ENCODE measurements around the gene PTPRT. TPM values are rescaled to one million over a fixed set of nuclear protein-coding genes. Genes with fewer than 3 reads are reported as not detected.
"Not testable (repeated sequence)": the region's sequence is repeated elsewhere in the genome, so short reads cannot be mapped to it uniquely, and the experiment has no call there.

Gene PTPRT
- polyA plus RNA-seq, 2 of the 4 experiments (the other 2 are of a cell fraction) = not detected

- TF ChIP-seq FOSB (CRISPR knock-in tag; IDR thresholded peaks at IDR 0.05) = no peak
Observed at GRCh38 chr20:42915081-42915480, 274.6 kb downstream of the PTPRT start (continued).

GRCh38 chr20:42914302-42914701, 275.4 kb downstream of the PTPRT start:
- TF ChIP-seq MAFK (IDR thresholded peaks at IDR 0.05; ENCODE audit: partially characterized antibody) (peak; percentile 16), RFX5 (IDR thresholded peaks at IDR 0.05) (no peak)
- H3K4me2 ChIP-seq = no peak overlapping the region
- ATAC-seq (no peak), FAIRE-seq (no peak), DNase-seq (ENCODE audit: low read depth in 1 of 2, low spot score in 1 of 2) (no peak)
- H3K4me1 ChIP-seq = no peaks in the 10 kb centered on the region
- WGBS (ENCODE audit: missing lambda C conversion rate) = 4% methylated on average over 5 of the region's 5 CpGs
- H3K4me3 ChIP-seq = no peak overlapping the region
- ChIA-PET CTCF (no interaction called here), POLR2A (no interaction called here)
- no peak overlapping the region for H3K27ac ChIP-seq
- H3K9me3 ChIP-seq = no peaks in the 10 kb centered on the region

GRCh38 chr20:42910808-42911207, 278.9 kb downstream of the PTPRT start:
- H3K4me2 ChIP-seq; H3K4me3 ChIP-seq; H3K27ac ChIP-seq; DNase-seq (ENCODE audit: low read depth in 1 of 2, low spot score in 1 of 2); FAIRE-seq; POLR2A ChIA-PET; CTCF ChIA-PET; H3K4me1 ChIP-seq; ATAC-seq; H3K9me3 ChIP-seq: not testable (repeated sequence)
- 0% methylated on average over 2 of the region's 2 CpGs for WGBS (ENCODE audit: missing lambda C conversion rate)

- Histone ChIP-seq H3K27ac (no peak overlapping the region), H3K9me3 (no peaks in the 10 kb centered on the region), H3K4me3 (no peak overlapping the region), H3K4me2 (no peak overlapping the region), H3K4me1 (no peaks in the 10 kb centered on the region)
- ChIA-PET POLR2A (no interaction called here), CTCF (no interaction called here)
- ATAC-seq (no peak), FAIRE-seq (no peak), DNase-seq (ENCODE audit: low read depth in 1 of 2, low spot score in 1 of 2) (no peak)
- no peak for TF ChIP-seq HOXB13 (CRISPR knock-in tag; IDR thresholded peaks at IDR 0.05; ENCODE audit: low read depth)
- no peak for TF ChIP-seq CBX8 (IDR thresholded peaks at IDR 0.05)
- no peak for TF ChIP-seq CBX2 (IDR thresholded peaks at IDR 0.05; ENCODE audit: borderline replicate concordance, low read depth)
- no peak for TF ChIP-seq HEYL (CRISPR knock-in tag; IDR thresholded peaks at IDR 0.05)
- TF ChIP-seq CTCF (IDR thresholded peaks at IDR 0.05) = no peak
- TF ChIP-seq POLR2A (IDR thresholded peaks at IDR 0.05; ENCODE audit: low read length) = no peak
- TF ChIP-seq HMGXB4 (CRISPR knock-in tag; IDR thresholded peaks at IDR 0.05; ENCODE audit: borderline replicate concordance) = no peak
- TF ChIP-seq EHF (CRISPR knock-in tag; IDR thresholded peaks at IDR 0.05) = no peak
- no peak for TF ChIP-seq RAD21 (conservative IDR thresholded peaks at IDR 0.05 in 1 of 2, IDR thresholded peaks at IDR 0.05 in 1 of 2)
- TF ChIP-seq ELK1 (IDR thresholded peaks at IDR 0.05; ENCODE audit: low read depth, low read length) = no peak
- TF ChIP-seq RCOR1 (IDR thresholded peaks at IDR 0.05; ENCODE audit: low read depth, low read length) = no peak
- TF ChIP-seq FOSL2 (IDR thresholded peaks at IDR 0.05) = no peak
- no peak for TF ChIP-seq FOSL2 (CRISPR knock-in tag; IDR thresholded peaks at IDR 0.05)
- TF ChIP-seq MAX (IDR thresholded peaks at IDR 0.05) = no peak
- TF ChIP-seq HOXA7 (CRISPR knock-in tag; IDR thresholded peaks at IDR 0.05) = no peak
- WGBS (ENCODE audit: missing lambda C conversion rate) = 29% methylated on average over 3 of the region's 3 CpGs
Observed at GRCh38 chr20:42907730-42908129, 282.0 kb downstream of the PTPRT start.

Data from A549 (cell line).